ENCODE results near the gene PPP1R13L. TPM values are rescaled to one million over a fixed set of nuclear protein-coding genes. Genes with fewer than 3 reads are reported as not detected.

The PPP1R13L gene
- total and polyA plus RNA-seq, 2 of the 8 experiments (the other 6 are each of a cell fraction or from before 2014, with no cell fraction given): 9.1 to 15.3 TPM

DNA sequence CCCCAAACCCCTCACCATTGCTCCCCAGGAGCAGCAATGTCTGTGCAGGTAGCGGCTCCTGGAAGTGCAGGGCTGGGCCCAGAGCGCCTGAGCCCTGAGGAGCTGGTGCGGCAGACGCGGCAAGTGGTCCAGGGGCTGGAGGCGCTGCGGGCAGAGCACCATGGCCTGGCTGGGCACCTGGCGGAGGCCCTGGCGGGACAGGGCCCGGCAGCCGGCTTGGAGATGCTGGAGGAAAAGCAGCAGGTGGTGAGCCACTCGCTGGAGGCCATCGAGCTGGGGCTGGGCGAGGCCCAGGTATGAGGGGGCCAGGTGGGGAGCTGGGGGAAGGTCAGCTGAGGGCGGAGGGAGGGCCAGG, 59.4 kb downstream of the PPP1R13L start:
- peaks cover 0 to 12% (median 5%) of the 10 kb centered on the region in 4 experiments; a peak in 5 of 7 replicates for H3K4me1 ChIP-seq (replicated peaks in 1 of 4; ENCODE audit: control insufficient read depth in 3 of 4, insufficient read depth in 4 of 4, low read length in 3 of 4)
- CTCF ChIA-PET (ENCODE audit: partially characterized antibody): interaction anchor here (1.2 to 2.5 kb wide), 4 partner anchors 19 to 58 kb away, joined by 3 to 7 read pairs (median 5); no protein-coding TSS in a partner anchor
- whole genome bisulfite sequencing, 2 experiments (ENCODE audit: extremely low coverage in 1 of 2, insufficient coverage in 1 of 2, insufficient read length in 1 of 2, insufficient replicate concordance in 2 of 2, low coverage in 1 of 2, low lambda C conversion rate in 2 of 2, missing lambda C conversion rate in 1 of 2): 90% methylated on average over 12 of the region's 15 CpGs; no CpG with 5 or more reads in 1 of the 2 experiments

More for the DNA sequence above, 59.4 kb downstream of the PPP1R13L start:
- FAIRE-seq (no peak), DNase-seq (ENCODE audit: low read depth in 1 of 2, low spot score in 2 of 2) (no peak)
- peaks cover 3 to 22% of the 10 kb centered on the region in 2 experiments for H4K20me1 ChIP-seq (replicated peaks in 1 of 2; ENCODE audit: control insufficient read depth in 1 of 2, insufficient read depth in 2 of 2, low read length in 2 of 2)
- peaks cover 0 to 6% (median 1%) of the 10 kb centered on the region in 4 experiments; a peak in 2 of 8 replicates for H3K36me3 ChIP-seq (ENCODE audit: control insufficient read depth in 2 of 4, insufficient read depth in 4 of 4, low read length in 3 of 4)
- no peak overlapping the region for H4K91ac ChIP-seq (replicated peaks; ENCODE audit: insufficient read length, low read length)
- no peak overlapping the region for H3K27ac ChIP-seq (ENCODE audit: low read depth, low read length)
- H2BK15ac ChIP-seq (ENCODE audit: low read length): no peak overlapping the region
- no peak overlapping the region for H3K14ac ChIP-seq (ENCODE audit: insufficient read length)
- TF ChIP-seq BACH1 (IDR thresholded peaks at IDR 0.05; ENCODE audit: low read length): no peak
- TF ChIP-seq JUND (IDR thresholded peaks at IDR 0.05; ENCODE audit: low read length): no peak
- TF ChIP-seq, protein P1, sequence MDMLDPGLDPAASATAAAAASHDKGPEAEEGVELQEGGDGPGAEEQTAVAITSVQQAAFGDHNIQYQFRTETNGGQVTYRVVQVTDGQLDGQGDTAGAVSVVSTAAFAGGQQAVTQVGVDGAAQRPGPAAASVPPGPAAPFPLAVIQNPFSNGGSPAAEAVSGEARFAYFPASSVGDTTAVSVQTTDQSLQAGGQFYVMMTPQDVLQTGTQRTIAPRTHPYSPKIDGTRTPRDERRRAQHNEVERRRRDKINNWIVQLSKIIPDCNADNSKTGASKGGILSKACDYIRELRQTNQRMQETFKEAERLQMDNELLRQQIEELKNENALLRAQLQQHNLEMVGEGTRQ (IDR thresholded peaks at IDR 0.05; ENCODE audit: low read length): no peak
- no peak overlapping the region for H4K8ac ChIP-seq (ENCODE audit: extremely low read depth, insufficient read depth, low read length)
- no peak overlapping the region for H3K9ac ChIP-seq (replicated peaks in 1 of 4; ENCODE audit: extremely low read depth in 1 of 4, low read depth in 3 of 4, low read length in 3 of 4)
- no peak overlapping the region for H2BK120ac ChIP-seq (replicated peaks; ENCODE audit: low read depth, low read length)
- H3K79me2 ChIP-seq (ENCODE audit: control insufficient read depth in 1 of 2, insufficient read depth in 2 of 2, low read length in 2 of 2): no peaks in the 10 kb centered on the region
- peaks cover 3% of the 10 kb centered on the region; the same call in 1 of the 2 replicates for H3K23me2 ChIP-seq (ENCODE audit: low read depth, low read length)
- H3K4ac ChIP-seq (replicated peaks; ENCODE audit: insufficient read length, low read depth, low read length): no peak overlapping the region
- H2BK20ac ChIP-seq (ENCODE audit: low read length): no peak overlapping the region
- no peak overlapping the region for H3K23ac ChIP-seq (ENCODE audit: insufficient read length)
- H4K5ac ChIP-seq (ENCODE audit: insufficient read length, low read depth, low read length): no peak overlapping the region
- H2AFZ ChIP-seq (ENCODE audit: low read length): no peak overlapping the region
- H2BK12ac ChIP-seq (ENCODE audit: low read depth, low read length): no peak overlapping the region
- H3K79me1 ChIP-seq (ENCODE audit: low read depth, low read length): no peaks in the 10 kb centered on the region
- H3K27me3 ChIP-seq (replicated peaks in 1 of 4; ENCODE audit: control insufficient read depth in 3 of 4, extremely low read depth in 1 of 4, insufficient read depth in 3 of 4, low read length in 3 of 4): peaks cover 4 to 16% (median 13%) of the 10 kb centered on the region in 4 experiments; a peak in 6 of 7 replicates
- H2AK5ac ChIP-seq (ENCODE audit: low read depth, low read length): no peak overlapping the region
- H3K9me3 ChIP-seq (ENCODE audit: insufficient read depth in 2 of 2, low read depth in 1 of 2, low read length in 1 of 2): no peaks in the 10 kb centered on the region
- POLR2A ChIA-PET (ENCODE audit: partially characterized antibody): interaction anchor here (1.7 to 4.9 kb wide), 2 partner anchors 11 kb away, joined by 5 to 25 read pairs; no protein-coding TSS in a partner anchor
- no peak overlapping the region for H2BK5ac ChIP-seq (ENCODE audit: low read depth, low read length)
- no peak overlapping the region for H3K56ac ChIP-seq (replicated peaks; ENCODE audit: insufficient read length, low read depth, low read length)
- no peak overlapping the region for H3K4me3 ChIP-seq (ENCODE audit: extremely low read depth in 1 of 4, insufficient read depth in 2 of 4, low read depth in 3 of 4, low read length in 4 of 4)
- no peak overlapping the region for H3K18ac ChIP-seq (ENCODE audit: extremely low read depth, low read length)
- H3K4me2 ChIP-seq (ENCODE audit: insufficient read depth in 1 of 2, low read depth in 2 of 2, low read length in 2 of 2): no peak overlapping the region
